Ovary (tissue), 9 donors: ENCODE data around the gene ARHGEF37. TPM values are rescaled to one million over a fixed set of nuclear protein-coding genes. Genes with fewer than 3 reads are reported as not detected.

ENCODE experiments used
- DNase-seq, 5 donors: peaks; one replicate each; pipeline ENCODE4 v3.0.0-alpha.2; 2019 to 2020
- H3K27ac ChIP-seq, 2 donors: fragments of 200-600 bp; one replicate each; pipeline versions ENCODE4 v1.5.1 to v1.8.0; 2019 to 2022
- H3K27me3 ChIP-seq: fragments of 200-600 bp; one replicate; pipeline ENCODE4 v1.8.0; 2022
- H3K36me3 ChIP-seq: fragments of 200-600 bp; sonication (generic); one replicate; pipeline ENCODE4 v1.5.1; 2019
- H3K4me1 ChIP-seq: one replicate; pipeline ENCODE4 v1.8.1; 2013; ENCODE audit warnings: mild to moderate bottlenecking, moderate library complexity; ENCODE audit not compliant: insufficient read depth
- H3K4me3 ChIP-seq: fragments of 200-600 bp; sonication (generic); one replicate; pipeline ENCODE4 v1.5.1; 2017
- H3K9me3 ChIP-seq, 2 donors: fragments of 200-600 bp in 1 of 2; sonication (generic) in 1 of 2; one replicate each; pipeline versions ENCODE4 v1.5.1 to v1.8.1; 2013 to 2019; ENCODE audit warnings: mild to moderate bottlenecking in 1 of 2, moderate library complexity in 1 of 2
- CTCF ChIP-seq, 3 donors: fragments of 450-650 bp in 2 of 3; fragments of 200-600 bp in 1 of 3; IDR thresholded peaks; one replicate each; pipeline versions ENCODE4 v1.5.1 to v1.8.0; 2016 to 2022; ENCODE audit warnings: antibody characterized with exemption in 3 of 3, mild to moderate bottlenecking in 1 of 3
- EP300 ChIP-seq: sonication (generic); formaldehyde crosslinking; IDR thresholded peaks from one replicate; pipeline ENCODE4 v1.6.1; 2017; ENCODE audit warnings: antibody characterized with exemption
- POLR2A ChIP-seq: fragments of 450-650 bp; IDR thresholded peaks from one replicate; pipeline ENCODE4 v1.6.1; 2017; ENCODE audit warnings: antibody characterized with exemption, mild to moderate bottlenecking, moderate library complexity
- WGBS, 3 donors: extraction: QIAGEN DNeasy Blood & Tissue Kit in 1 of 3; methylation state at CpG; one replicate each; pipeline versions ENCODE4 v1.1.5 to v1.1.7; 2013 to 2017; 5-methylcytosine and 5-hydroxymethylcytosine counted together
- intact Hi-C, 4 donors: fragments of 100-400 bp; cut with DNase I; formaldehyde crosslinking; loops; one replicate each; pipeline versions ENCODE4 v1.11.0 to v1.15.1; 2022 to 2023
- polyA plus RNA-seq, 2 donors: library from polyadenylated mRNA; stranded (reverse); fragments of 200-250 nt in 1 of 2; fragments of 350-450 nt in 1 of 2; fragmentation: Illumina TruSeq in 1 of 2; extraction: RNeasy Lipid Tissue Mini Kit (QIAGEN cat#74804) in 1 of 2; gene quantifications; one replicate each; pipeline ENCODE4 v1.2.3, GENCODE V29; 2013 to 2014
- total RNA-seq, 7 donors: library from RNA; depleted of rRNA in 2 of 7; stranded (reverse); fragments of >200 nt in 2 of 7; fragmentation: NEBNext Ultra II Directional in 3 of 7; extraction: Animal tissue kit (Norgen Biotek cat#: 25700) in 3 of 7; gene quantifications; one replicate each; pipeline versions ENCODE4 v1.1.0 to v1.2.4, GENCODE V29; 2016 to 2023
- donor health status: DM: no; HTN: no; CAD: no; lungs with moderate emphysema.
- donor health status: DM: no; HTN: no; CAD: no.
- donor health status: Bipolar disorder and iron deficiency.
- donor health status: DM: yes; HTN: yes; CAD: no.
- donor health status: DM: no; HTN: no; CAD: no.
- donor health status: DM: yes; HTN: yes; CAD: no.

Gene ARHGEF37
- total and polyA plus RNA-seq, 9 donors, result 4.1 to 9.9 (median 6.2) TPM

GRCh38 chr5:149621415-149622098 is 40.3 kb downstream of the ARHGEF37 start:
- no peaks in the 10 kb centered on the region for H3K9me3 ChIP-seq
- H3K4me1 ChIP-seq, result no peaks in the 10 kb centered on the region
- H3K36me3 ChIP-seq, result no peaks in the 10 kb centered on the region
- intact Hi-C loops, result no loop called here
- 83 to 86% (median 84%) methylated on average over 10 of the region's 10 CpGs for WGBS, 3 donors
- DNase-seq, result no peak
- no peak overlapping the region for H3K4me3 ChIP-seq
- no peak overlapping the region for H3K27ac ChIP-seq
- TF ChIP-seq CTCF (IDR thresholded peaks at IDR 0.05), result no peak
- TF ChIP-seq EP300, result no peak
- TF ChIP-seq POLR2A, result no peak
- no peaks in the 10 kb centered on the region for H3K27me3 ChIP-seq

- no peak for TF ChIP-seq CTCF (IDR thresholded peaks at IDR 0.05)
- TF ChIP-seq EP300, result no peak
- no peak for TF ChIP-seq POLR2A
- 92 to 97% (median 94%) methylated on average over 3 of the region's 3 CpGs for WGBS, 3 donors
- Histone ChIP-seq H3K4me3 (no peak overlapping the region), H3K9me3 (no peaks in the 10 kb centered on the region), H3K36me3 (no peaks in the 10 kb centered on the region), H3K4me1 (no peaks in the 10 kb centered on the region), H3K27ac (no peak overlapping the region), H3K27me3 (no peaks in the 10 kb centered on the region)
- intact Hi-C loops, result no loop called here
- DNase-seq, result no peak
These were observed 41.2 kb downstream of the ARHGEF37 start for GRCh38 chr5:149622466-149622865.

GRCh38 chr5:149623473-149623872 is 42.2 kb downstream of the ARHGEF37 start:
- no peaks in the 10 kb centered on the region for H3K36me3 ChIP-seq
- no peak overlapping the region for H3K27ac ChIP-seq
- 85 to 89% (median 87%) methylated on average over 3 of the region's 3 CpGs for WGBS, 3 donors
- TF ChIP-seq POLR2A, result no peak
- TF ChIP-seq CTCF (IDR thresholded peaks at IDR 0.05), result no peak
- TF ChIP-seq EP300, result no peak
- DNase-seq, result no peak
- H3K27me3 ChIP-seq, result no peaks in the 10 kb centered on the region
- intact Hi-C loops, result no loop called here
- no peak overlapping the region for H3K4me3 ChIP-seq
- H3K9me3 ChIP-seq, result no peaks in the 10 kb centered on the region
- no peaks in the 10 kb centered on the region for H3K4me1 ChIP-seq

GRCh38 chr5:149627070-149627469 is 45.8 kb downstream of the ARHGEF37 start:
- no peaks in the 10 kb centered on the region for H3K9me3 ChIP-seq
- TF ChIP-seq EP300, result no peak
- TF ChIP-seq CTCF (IDR thresholded peaks at IDR 0.05), result no peak
- no peak for TF ChIP-seq POLR2A
- no peak for DNase-seq
- H3K27ac ChIP-seq, result no peak overlapping the region
- H3K4me1 ChIP-seq, result no peaks in the 10 kb centered on the region
- H3K27me3 ChIP-seq, result no peaks in the 10 kb centered on the region
- 87 to 97% (median 93%) methylated on average over 11 to 12 of the region's 12 CpGs for WGBS, 3 donors
- H3K4me3 ChIP-seq, result no peak overlapping the region
- intact Hi-C loops, result no loop called here
- H3K36me3 ChIP-seq, result no peaks in the 10 kb centered on the region
